WI38 (cell line): ENCODE data around the gene CXorf66.
A peak's percentile ranks its signal among the peaks of the same experiment; 100 is the strongest.
"Not testable (repeated sequence)": the region's sequence is repeated elsewhere in the genome, so short reads cannot be mapped to it uniquely, and the experiment has no call there.

ENCODE experiments used
- H3K4me3 ChIP-seq: 2 replicates; pipeline ENCODE4 v1.5.1; 2011; ENCODE audit warnings: low read depth, mild to moderate bottlenecking, control low read depth, low read length
- CTCF ChIP-seq: IDR thresholded peaks from 2 replicates; pipeline ENCODE4 v1.5.1; 2012; ENCODE audit warnings: low read depth, mild to moderate bottlenecking, control low read depth, low read length

Gene CXorf66

GRCh38 chrX:139967750-139968149, 2.4 kb upstream of the CXorf66 start:
- no peak for TF ChIP-seq CTCF
- H3K4me3 ChIP-seq, result no peak overlapping the region

- TF ChIP-seq CTCF, result peak; percentile 13; the same call in 1 of the 2 replicates
Measured at GRCh38 chrX:139967300-139967699, 2.0 kb upstream of the CXorf66 start.

GRCh38 chrX:139966159-139966558, 838 bp upstream of the CXorf66 start:
- H3K4me3 ChIP-seq, result not testable (repeated sequence)

More at GRCh38 chrX:139967300-139967699, 2.0 kb upstream of the CXorf66 start:
- no peak overlapping the region for H3K4me3 ChIP-seq

- H3K4me3 ChIP-seq, result not testable (repeated sequence)
Measured at GRCh38 chrX:139961091-139961490, 4.2 kb downstream of the CXorf66 start.

GRCh38 chrX:139949703-139950102, 15.6 kb downstream of the CXorf66 start:
- no peak for TF ChIP-seq CTCF
- no peak overlapping the region for H3K4me3 ChIP-seq

GRCh38 chrX:139945075-139945474, 20.2 kb downstream of the CXorf66 start:
- TF ChIP-seq CTCF, result no peak
- no peak overlapping the region for H3K4me3 ChIP-seq

GRCh38 chrX:139936259-139936658, 29.1 kb downstream of the CXorf66 start:
- TF ChIP-seq CTCF, result no peak
- no peak overlapping the region for H3K4me3 ChIP-seq

GRCh38 chrX:139933904-139934303, 31.4 kb downstream of the CXorf66 start:
- H3K4me3 ChIP-seq, result peak overlapping the region; percentile 69
- TF ChIP-seq CTCF, result no peak
